ENCODE results near the gene RECQL. TPM values are rescaled to one million over a fixed set of nuclear protein-coding genes. Genes with fewer than 3 reads are reported as not detected.

Gene RECQL
- total RNA-seq, 1 experiment from 2014 or later = 49.5 TPM

DNA sequence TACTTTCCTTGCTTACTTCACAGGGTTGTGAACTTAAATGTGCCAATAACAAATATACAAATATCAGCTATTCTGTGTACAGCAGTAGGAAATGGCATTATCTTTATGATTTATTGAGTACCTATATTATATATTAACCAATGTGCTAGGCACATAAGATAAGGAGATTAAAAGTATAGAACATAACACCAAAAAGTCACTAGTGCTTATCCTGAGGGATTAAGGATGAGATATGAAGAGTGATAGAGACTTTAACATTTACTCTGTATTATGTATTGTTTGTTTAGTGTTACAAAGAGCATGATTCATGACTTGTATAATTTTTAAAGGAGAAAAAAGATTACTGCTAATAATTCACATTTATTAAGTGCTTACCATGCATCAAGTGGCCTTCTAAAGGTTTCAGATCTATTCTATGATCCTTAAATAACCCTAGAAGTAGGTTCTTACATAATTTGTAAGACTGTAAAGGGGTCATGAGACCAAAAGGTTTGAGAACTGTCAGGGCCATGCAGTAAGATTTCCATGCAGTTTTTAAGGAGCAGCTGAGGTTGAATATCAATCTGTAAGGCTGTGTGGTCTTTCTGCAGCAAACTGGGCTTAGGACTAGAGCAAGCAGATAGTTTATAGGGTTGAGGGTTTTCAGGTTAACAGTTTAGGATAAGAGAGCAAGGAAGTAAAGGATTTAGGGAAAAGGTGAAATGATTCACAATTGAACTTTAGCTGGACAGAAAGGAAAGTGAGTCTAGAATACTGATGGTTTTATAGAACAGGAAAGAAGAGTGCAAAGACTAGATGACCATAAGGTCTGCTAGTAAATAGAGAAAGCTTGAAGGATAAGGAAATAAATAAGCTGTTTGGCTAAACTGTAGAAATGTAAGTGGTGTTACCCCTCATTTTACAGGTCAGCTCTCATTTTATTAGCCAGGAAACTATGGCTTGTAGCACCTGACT, 57.0 kb downstream of the RECQL start:
- H3K27me3 Mint-ChIP-seq (ENCODE audit: insufficient read depth, unreplicated experiment) = no peaks in the 10 kb centered on the region
- no peak for DNase-seq (ENCODE audit: unreplicated experiment)
- CTCF ChIA-PET = interaction anchor here (0.6 to 1.6 kb wide), 4 partner anchors 30 to 250 kb away, joined by 3 to 5 read pairs (median 3); no protein-coding TSS in a partner anchor
- TF ChIP-seq, protein P1, sequence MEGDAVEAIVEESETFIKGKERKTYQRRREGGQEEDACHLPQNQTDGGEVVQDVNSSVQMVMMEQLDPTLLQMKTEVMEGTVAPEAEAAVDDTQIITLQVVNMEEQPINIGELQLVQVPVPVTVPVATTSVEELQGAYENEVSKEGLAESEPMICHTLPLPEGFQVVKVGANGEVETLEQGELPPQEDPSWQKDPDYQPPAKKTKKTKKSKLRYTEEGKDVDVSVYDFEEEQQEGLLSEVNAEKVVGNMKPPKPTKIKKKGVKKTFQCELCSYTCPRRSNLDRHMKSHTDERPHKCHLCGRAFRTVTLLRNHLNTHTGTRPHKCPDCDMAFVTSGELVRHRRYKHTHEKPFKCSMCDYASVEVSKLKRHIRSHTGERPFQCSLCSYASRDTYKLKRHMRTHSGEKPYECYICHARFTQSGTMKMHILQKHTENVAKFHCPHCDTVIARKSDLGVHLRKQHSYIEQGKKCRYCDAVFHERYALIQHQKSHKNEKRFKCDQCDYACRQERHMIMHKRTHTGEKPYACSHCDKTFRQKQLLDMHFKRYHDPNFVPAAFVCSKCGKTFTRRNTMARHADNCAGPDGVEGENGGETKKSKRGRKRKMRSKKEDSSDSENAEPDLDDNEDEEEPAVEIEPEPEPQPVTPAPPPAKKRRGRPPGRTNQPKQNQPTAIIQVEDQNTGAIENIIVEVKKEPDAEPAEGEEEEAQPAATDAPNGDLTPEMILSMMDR (IDR thresholded peaks at IDR 0.05; ENCODE audit: unreplicated experiment) = no peak
- intact Hi-C loops (cut with micrococcal nuclease) = no loop called here
- POLR2A ChIA-PET = interaction anchor here (0.8 kb wide), 1 partner anchor 481 kb away, joined by 3 read pairs; no protein-coding TSS in a partner anchor
- no peak overlapping the region for H3K4me3 Mint-ChIP-seq (ENCODE audit: unreplicated experiment)
- H3K4me1 Mint-ChIP-seq (ENCODE audit: insufficient read depth, unreplicated experiment) = peaks cover under 1% of the 10 kb centered on the region
- no TSS peak for BruUV-seq (replicated peaks)
- H3K36me3 Mint-ChIP-seq (ENCODE audit: insufficient read depth, unreplicated experiment) = peaks cover 39% of the 10 kb centered on the region
- H3K27ac Mint-ChIP-seq (ENCODE audit: low read depth, unreplicated experiment) = no peak overlapping the region
- H3K9me3 Mint-ChIP-seq (ENCODE audit: unreplicated experiment) = no peaks in the 10 kb centered on the region

DNA sequence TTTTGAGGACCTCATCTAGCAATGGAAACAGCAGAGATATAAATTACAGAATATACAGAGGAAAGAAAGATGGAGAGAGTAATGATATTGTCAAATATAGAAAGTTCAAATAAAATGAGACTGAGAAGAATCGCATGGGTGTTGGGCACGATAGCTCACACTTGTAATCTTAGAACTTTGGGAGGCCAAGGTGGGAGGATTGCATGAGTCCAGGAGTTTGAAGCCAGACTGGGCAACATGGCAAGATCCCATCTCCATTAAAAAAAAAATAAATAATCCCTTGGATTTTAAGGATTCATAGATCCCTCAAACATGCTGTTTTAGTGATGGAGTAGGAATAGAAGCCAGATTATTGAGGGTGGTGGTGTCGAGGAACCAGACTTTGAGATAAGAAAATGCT, 62.1 kb downstream of the RECQL start:
- H3K9me3 Mint-ChIP-seq (ENCODE audit: unreplicated experiment) = no peaks in the 10 kb centered on the region
- peak overlapping the region; percentile 76 for H3K4me3 Mint-ChIP-seq (ENCODE audit: unreplicated experiment)
- intact Hi-C loops (cut with micrococcal nuclease) = no loop called here
- peaks cover 6% of the 10 kb centered on the region for H3K36me3 Mint-ChIP-seq (ENCODE audit: insufficient read depth, unreplicated experiment)
- CTCF ChIA-PET = interaction anchor here (1.1 kb wide), 1 partner anchor 138 kb away, joined by 3 read pairs; no protein-coding TSS in a partner anchor
- H3K27me3 Mint-ChIP-seq (ENCODE audit: insufficient read depth, unreplicated experiment) = peaks cover 20% of the 10 kb centered on the region
- no peak for DNase-seq (ENCODE audit: unreplicated experiment)
- H3K27ac Mint-ChIP-seq (ENCODE audit: low read depth, unreplicated experiment) = no peak overlapping the region
- no TSS peak for BruUV-seq (replicated peaks)
- H3K4me1 Mint-ChIP-seq (ENCODE audit: insufficient read depth, unreplicated experiment) = peaks cover 21% of the 10 kb centered on the region
- POLR2A ChIA-PET = interaction anchor here (0.6 to 1.0 kb wide), 2 partner anchors 9 to 229 kb away, joined by 3 to 4 read pairs; no protein-coding TSS in a partner anchor
- TF ChIP-seq, protein P1 (IDR thresholded peaks at IDR 0.05; ENCODE audit: unreplicated experiment) = no peak

DNA sequence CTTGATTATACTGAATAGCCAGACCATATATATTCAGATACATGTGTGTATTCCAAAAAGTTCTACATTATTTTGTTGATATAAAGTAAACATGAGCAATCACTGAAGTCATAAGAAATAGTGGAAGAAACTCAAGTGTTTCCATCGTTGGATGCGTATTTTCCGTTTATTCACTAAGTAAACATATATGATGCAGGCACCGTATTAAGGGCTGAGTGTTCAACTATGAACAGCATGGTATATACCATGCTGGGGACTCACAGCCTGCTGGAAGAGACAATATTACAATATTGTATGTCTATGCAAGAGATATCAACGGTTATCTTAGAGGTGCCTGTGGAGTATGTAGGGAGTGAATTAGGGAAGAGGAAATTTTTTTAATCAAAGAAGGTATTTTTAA, 62.8 kb downstream of the RECQL start:
- H3K9me3 Mint-ChIP-seq (ENCODE audit: unreplicated experiment) = no peaks in the 10 kb centered on the region
- ChIA-PET POLR2A (interaction anchor here (0.7 to 2.5 kb wide), 6 partner anchors 9 to 221 kb away, joined by 3 to 10 read pairs (median 3); partner anchors contain the start of genes GOLT1B and RECQL), CTCF (no interaction called here)
- H3K27ac Mint-ChIP-seq (ENCODE audit: low read depth, unreplicated experiment) = peak overlapping the region; percentile 96
- peaks cover 27% of the 10 kb centered on the region for H3K27me3 Mint-ChIP-seq (ENCODE audit: insufficient read depth, unreplicated experiment)
- intact Hi-C loops (cut with micrococcal nuclease) = no loop called here
- no TSS peak for BruUV-seq (replicated peaks)
- H3K4me1 Mint-ChIP-seq (ENCODE audit: insufficient read depth, unreplicated experiment) = peaks cover 21% of the 10 kb centered on the region
- peaks cover 5% of the 10 kb centered on the region for H3K36me3 Mint-ChIP-seq (ENCODE audit: insufficient read depth, unreplicated experiment)
- DNase-seq (ENCODE audit: unreplicated experiment) = no peak
- TF ChIP-seq, protein P1 (IDR thresholded peaks at IDR 0.05; ENCODE audit: unreplicated experiment) = no peak
- peak overlapping the region; percentile 76 for H3K4me3 Mint-ChIP-seq (ENCODE audit: unreplicated experiment)

DNA sequence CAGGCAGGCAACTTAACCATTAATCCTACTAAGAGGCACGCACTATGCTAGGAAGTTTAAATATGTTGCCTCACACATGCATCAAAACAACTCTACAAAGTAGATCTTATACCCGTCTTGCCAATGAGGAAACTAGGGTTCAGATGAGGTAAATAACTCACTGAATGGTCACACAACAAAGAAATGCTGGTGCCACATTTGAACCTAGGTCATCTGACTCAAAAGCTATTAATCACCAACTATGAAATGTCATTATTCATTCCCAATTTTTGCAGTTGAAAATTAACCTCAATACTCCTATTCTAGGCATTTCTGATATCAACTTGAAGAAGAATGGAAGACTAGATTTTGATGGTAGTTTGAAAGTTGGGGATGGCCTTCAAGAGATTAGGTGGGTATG, 66.7 kb downstream of the RECQL start:
- H3K27me3 Mint-ChIP-seq (ENCODE audit: insufficient read depth, unreplicated experiment) = peaks cover 49% of the 10 kb centered on the region

More for the DNA sequence above, 66.7 kb downstream of the RECQL start:
- TF ChIP-seq, protein P1 (IDR thresholded peaks at IDR 0.05; ENCODE audit: unreplicated experiment) = no peak
- Mint-ChIP-seq H3K4me3 (ENCODE audit: unreplicated experiment) (no peak overlapping the region), H3K27ac (ENCODE audit: low read depth, unreplicated experiment) (no peak overlapping the region), H3K36me3 (ENCODE audit: insufficient read depth, unreplicated experiment) (no peaks in the 10 kb centered on the region), H3K4me1 (ENCODE audit: insufficient read depth, unreplicated experiment) (peaks cover 21% of the 10 kb centered on the region), H3K9me3 (ENCODE audit: unreplicated experiment) (no peaks in the 10 kb centered on the region)
- no TSS peak for BruUV-seq (replicated peaks)
- DNase-seq (ENCODE audit: unreplicated experiment) = no peak
- ChIA-PET POLR2A (interaction anchor here (0.6 kb wide), 1 partner anchor 66 kb away, joined by 3 read pairs; no protein-coding TSS in a partner anchor), CTCF (no interaction called here)
- intact Hi-C loops (cut with micrococcal nuclease) = no loop called here

All from MCF 10A (cell line).